ENCODE data around the gene KRT79.

Gene KRT79

GRCh38 chr12:52784909-52785308 lies 49.2 kb downstream of the KRT79 start:
- no peak for TF ChIP-seq REST (IDR thresholded peaks at IDR 0.05; ENCODE audit: insufficient read depth in 1 of 2, low read depth in 2 of 2, low read length in 2 of 2)
- no peak for TF ChIP-seq TAF1 (IDR thresholded peaks at IDR 0.05; ENCODE audit: borderline replicate concordance, insufficient read depth, low read length)
- TF ChIP-seq POLR2AphosphoS5 (IDR thresholded peaks at IDR 0.05; ENCODE audit: low read depth, low read length): no peak
- TF ChIP-seq SIN3A (IDR thresholded peaks at IDR 0.05; ENCODE audit: borderline replicate concordance, insufficient read depth, low read length): no peak
- no peak for TF ChIP-seq FOXP2 (optimal IDR thresholded peaks at IDR 0.05; ENCODE audit: borderline replicate concordance, extremely low read depth, extremely low read length, insufficient read depth)

GRCh38 chr12:52783563-52784316 lies 50.4 kb downstream of the KRT79 start:
- TF ChIP-seq FOXP2 (optimal IDR thresholded peaks at IDR 0.05; ENCODE audit: borderline replicate concordance, extremely low read depth, extremely low read length, insufficient read depth): no peak
- TF ChIP-seq TAF1 (IDR thresholded peaks at IDR 0.05; ENCODE audit: borderline replicate concordance, insufficient read depth, low read length): no peak
- TF ChIP-seq POLR2AphosphoS5 (IDR thresholded peaks at IDR 0.05; ENCODE audit: low read depth, low read length): no peak
- TF ChIP-seq SIN3A (IDR thresholded peaks at IDR 0.05; ENCODE audit: borderline replicate concordance, insufficient read depth, low read length): no peak
- TF ChIP-seq REST (IDR thresholded peaks at IDR 0.05; ENCODE audit: insufficient read depth in 1 of 2, low read depth in 2 of 2, low read length in 2 of 2): no peak

GRCh38 chr12:52782502-52782901 lies 51.6 kb downstream of the KRT79 start:
- TF ChIP-seq FOXP2 (optimal IDR thresholded peaks at IDR 0.05; ENCODE audit: borderline replicate concordance, extremely low read depth, extremely low read length, insufficient read depth) (no peak), REST (IDR thresholded peaks at IDR 0.05; ENCODE audit: insufficient read depth in 1 of 2, low read depth in 2 of 2, low read length in 2 of 2) (no peak), POLR2AphosphoS5 (IDR thresholded peaks at IDR 0.05; ENCODE audit: low read depth, low read length) (no peak), TAF1 (IDR thresholded peaks at IDR 0.05; ENCODE audit: borderline replicate concordance, insufficient read depth, low read length) (no peak), SIN3A (IDR thresholded peaks at IDR 0.05; ENCODE audit: borderline replicate concordance, insufficient read depth, low read length) (no peak)

- TF ChIP-seq REST (IDR thresholded peaks at IDR 0.05; ENCODE audit: insufficient read depth in 1 of 2, low read depth in 2 of 2, low read length in 2 of 2): no peak
Observed at GRCh38 chr12:52781399-52782082, 52.6 kb downstream of the KRT79 start.

Measured in PFSK-1 (cell line).